GM13977 (cell line): ENCODE results near the gene FBN1.

ENCODE experiments used
- DNase-seq: peaks from one replicate; pipeline ENCODE4 v3.0.0; 2012; ENCODE audit warnings: low spot score
- CTCF ChIP-seq: IDR thresholded peaks from 2 replicates; pipeline ENCODE4 v1.5.1; 2012; ENCODE audit warnings: mild to moderate bottlenecking, control low read depth; ENCODE audit not compliant: insufficient read depth; ENCODE audit errors: extremely low read depth, missing control alignments
- in situ Hi-C: fragments of 300-500 bp; cut with MboI; formaldehyde crosslinking; loops from one replicate; pipeline ENCODE4 v1.12.0; 2022; ENCODE audit warnings: low sequenced_read_pairs, low pct_unique_long_range_greater_than_20kb, mixed read lengths, inconsistent platforms; ENCODE audit not compliant: unreplicated experiment

The FBN1 gene

GRCh38 chr15:48481802-48482201, 163.7 kb downstream of the FBN1 start:
- no peak for DNase-seq
- in situ Hi-C loops = no loop called here
- no peak for TF ChIP-seq CTCF

GRCh38 chr15:48479751-48480150, 165.8 kb downstream of the FBN1 start:
- in situ Hi-C loops = no loop called here
- DNase-seq = no peak
- TF ChIP-seq CTCF = no peak

GRCh38 chr15:48478581-48478980, 166.9 kb downstream of the FBN1 start:
- no peak for DNase-seq
- in situ Hi-C loops = no loop called here
- TF ChIP-seq CTCF = no peak

- in situ Hi-C loops = no loop called here
- TF ChIP-seq CTCF = no peak
- no peak for DNase-seq
Observed at GRCh38 chr15:48477795-48478360, 167.6 kb downstream of the FBN1 start.

- DNase-seq = no peak
- in situ Hi-C loops = no loop called here
- no peak for TF ChIP-seq CTCF
Observed at GRCh38 chr15:48475600-48476395, 169.7 kb downstream of the FBN1 start.

GRCh38 chr15:48473667-48474066, 171.8 kb downstream of the FBN1 start:
- no peak for DNase-seq
- TF ChIP-seq CTCF = no peak
- in situ Hi-C loops = no loop called here

- DNase-seq = no peak
- no peak for TF ChIP-seq CTCF
- in situ Hi-C loops = no loop called here
Observed at GRCh38 chr15:48472756-48473155, 172.8 kb downstream of the FBN1 start.
